GM18526 (cell line): Measurements from ENCODE around the gene B4GALNT1.

Experiments
- POLR2A ChIP-seq: IDR thresholded peaks from 3 replicates; pipeline ENCODE4 v1.6.1; 2011; ENCODE audit not compliant: insufficient read length; ENCODE audit errors: extremely low read depth

B4GALNT1 gene

GRCh38 chr12:57603324-57603723, 29.7 kb downstream of the B4GALNT1 start:
- no peak for TF ChIP-seq POLR2A

GRCh38 chr12:57602544-57602943, 30.5 kb downstream of the B4GALNT1 start:
- TF ChIP-seq POLR2A, result no peak

GRCh38 chr12:57600395-57600794, 32.6 kb downstream of the B4GALNT1 start:
- no peak for TF ChIP-seq POLR2A

GRCh38 chr12:57593187-57593586, 39.8 kb downstream of the B4GALNT1 start:
- TF ChIP-seq POLR2A, result no peak

GRCh38 chr12:57592551-57593165, 40.3 kb downstream of the B4GALNT1 start:
- no peak for TF ChIP-seq POLR2A

- no peak for TF ChIP-seq POLR2A
These were observed 41.1 kb downstream of the B4GALNT1 start for GRCh38 chr12:57591782-57592325.

- TF ChIP-seq POLR2A, result peak; percentile 87
These were observed 41.9 kb downstream of the B4GALNT1 start, which contains the start of gene PIP4K2C for GRCh38 chr12:57590864-57591781. Gene PIP4K2C (plus strand): TSS chr12:57591192. CDS start chr12:57591290, 98 bp downstream.

GRCh38 chr12:57590479-57590863, 42.5 kb downstream of the B4GALNT1 start:
- no peak for TF ChIP-seq POLR2A

GRCh38 chr12:57586832-57587429, 46.1 kb downstream of the B4GALNT1 start:
- TF ChIP-seq POLR2A, result no peak

- TF ChIP-seq POLR2A, result no peak
These were observed 46.9 kb downstream of the B4GALNT1 start for GRCh38 chr12:57586128-57586527.

- no peak for TF ChIP-seq POLR2A
These were observed 47.8 kb downstream of the B4GALNT1 start for GRCh38 chr12:57585156-57585555.

GRCh38 chr12:57584690-57585089, 48.3 kb downstream of the B4GALNT1 start:
- TF ChIP-seq POLR2A, result no peak

GRCh38 chr12:57584050-57584449, 49.0 kb downstream of the B4GALNT1 start:
- TF ChIP-seq POLR2A, result no peak

- no peak for TF ChIP-seq POLR2A
These were observed 49.8 kb downstream of the B4GALNT1 start for GRCh38 chr12:57583008-57583831.

- TF ChIP-seq POLR2A, result no peak
These were observed 50.6 kb downstream of the B4GALNT1 start for GRCh38 chr12:57582440-57582839.
